Neural cell (in vitro differentiated cells): ENCODE results near the gene TANGO6. TPM values are rescaled to one million over a fixed set of nuclear protein-coding genes. Genes with fewer than 3 reads are reported as not detected.

ENCODE experiments used
- H2AFZ ChIP-seq: fragments of 200-600, 300-800 bp; sonication (generic), shearing (Covaris generic); 2 replicates; pipeline ENCODE4 v1.6.0; 2014; ENCODE audit warnings: low read depth, mild to moderate bottlenecking, antibody characterized with exemption, low read length, moderate library complexity
- H3F3A ChIP-seq: fragments of 200-600 bp; shearing (Covaris generic); 2 replicates; pipeline ENCODE4 v1.6.1; 2016; ENCODE audit warnings: mild to moderate bottlenecking, moderate library complexity, mixed read lengths, antibody characterized with exemption, low read length; ENCODE audit not compliant: insufficient read depth, poor library complexity, severe bottlenecking
- H3K27ac ChIP-seq: fragments of 200-600, 300-800 bp; sonication (generic), shearing (Covaris generic); 2 replicates; pipeline ENCODE4 v1.5.1; 2014; ENCODE audit warnings: mild to moderate bottlenecking, low read length, moderate library complexity
- H3K27me3 ChIP-seq: fragments of 300-800, 200-600 bp; sonication (generic), shearing (Covaris generic); 2 replicates; pipeline ENCODE4 v1.6.0; 2014; ENCODE audit warnings: mild to moderate bottlenecking, low read depth, low read length, moderate library complexity; ENCODE audit not compliant: insufficient read depth
- H3K36me3 ChIP-seq: fragments of 300-800, 200-600 bp; sonication (generic), shearing (Covaris generic); 2 replicates; pipeline ENCODE4 v1.5.1; 2014; ENCODE audit warnings: mild to moderate bottlenecking, antibody characterized with exemption, low read length, moderate library complexity; ENCODE audit not compliant: insufficient read depth
- H3K4me2 ChIP-seq: fragments of 300-800, 200-600 bp; sonication (generic), shearing (Covaris generic); 2 replicates; pipeline ENCODE4 v1.6.0; 2014; ENCODE audit warnings: mild to moderate bottlenecking, low read length
- H3K4me3 ChIP-seq: fragments of 300-800, 200-600 bp; sonication (generic), shearing (Covaris generic); 2 replicates; pipeline ENCODE4 v1.5.1; 2014; ENCODE audit warnings: mild to moderate bottlenecking, low read length, moderate library complexity
- H3K79me2 ChIP-seq: fragments of 200-600 bp; shearing (Covaris generic); replicated peaks from 2 replicates; pipeline ENCODE4 v1.6.0; 2014; ENCODE audit warnings: mild to moderate bottlenecking, low read length, moderate library complexity; ENCODE audit not compliant: insufficient read depth
- H3K9ac ChIP-seq: fragments of 300-800, 200-600 bp; sonication (generic), shearing (Covaris generic); 2 replicates; pipeline ENCODE4 v1.6.1; 2016; ENCODE audit warnings: mild to moderate bottlenecking, low read length, mixed read lengths
- H3K9me2 ChIP-seq: fragments of 200-600 bp; shearing (Covaris generic); 2 replicates; pipeline ENCODE4 v1.6.1; 2016; ENCODE audit warnings: mild to moderate bottlenecking, low read length, mixed read lengths; ENCODE audit not compliant: insufficient read depth
- H3K9me3 ChIP-seq: fragments of 200-600, 300-800 bp; sonication (generic), shearing (Covaris generic); 2 replicates; pipeline ENCODE4 v1.6.1; 2016; ENCODE audit warnings: mild to moderate bottlenecking, mixed run types, low read length, moderate library complexity, mixed read lengths
- H4K20me1 ChIP-seq: fragments of 200-600 bp; shearing (Covaris generic); 2 replicates; pipeline ENCODE4 v1.6.1; 2016; ENCODE audit warnings: mild to moderate bottlenecking, mixed run types; ENCODE audit not compliant: insufficient read depth
- CTCF ChIP-seq: fragments of 450-650 bp; IDR thresholded peaks from 2 replicates; pipeline ENCODE4 v1.5.1; 2014; ENCODE audit warnings: antibody characterized with exemption, mild to moderate bottlenecking, moderate library complexity; ENCODE audit not compliant: poor library complexity, severe bottlenecking
- EP300 ChIP-seq: fragments of 450-650 bp; conservative IDR thresholded peaks from 2 replicates; pipeline ENCODE4 v1.6.1; 2014; ENCODE audit warnings: antibody characterized with exemption, mild to moderate bottlenecking, moderate library complexity; ENCODE audit not compliant: poor library complexity, severe bottlenecking
- EZH2 ChIP-seq: fragments of 200-600, 300-800 bp; shearing (Covaris generic), sonication (generic); IDR thresholded peaks from 2 replicates; pipeline ENCODE4 v1.6.1; 2014; ENCODE audit warnings: antibody characterized with exemption, low read length, borderline replicate concordance, mild to moderate bottlenecking; ENCODE audit not compliant: insufficient read depth, poor library complexity, severe bottlenecking
- MXI1 ChIP-seq: fragments of 450-650 bp; conservative IDR thresholded peaks from 2 replicates; pipeline ENCODE4 v1.6.1; 2014; ENCODE audit warnings: antibody characterized with exemption, mild to moderate bottlenecking; ENCODE audit not compliant: poor library complexity, severe bottlenecking
- POLR2AphosphoS5 ChIP-seq: IDR thresholded peaks from 2 replicates; pipeline ENCODE4 v1.6.1; 2012
- RAD21 ChIP-seq: fragments of 450-650 bp; conservative IDR thresholded peaks from 2 replicates; pipeline ENCODE4 v1.6.1; 2014; ENCODE audit warnings: antibody characterized with exemption, mild to moderate bottlenecking, moderate library complexity
- REST ChIP-seq: IDR thresholded peaks from 2 replicates; pipeline ENCODE4 v1.6.1; 2012; ENCODE audit warnings: borderline replicate concordance
- SMC3 ChIP-seq: fragments of 450-650 bp; conservative IDR thresholded peaks from 2 replicates; pipeline ENCODE4 v1.6.1; 2014; ENCODE audit warnings: antibody characterized with exemption, mild to moderate bottlenecking, moderate library complexity; ENCODE audit not compliant: poor library complexity
- TAF1 ChIP-seq: IDR thresholded peaks from 2 replicates; pipeline ENCODE4 v1.6.1; 2012; ENCODE audit warnings: low read depth
- polyA plus RNA-seq: library from polyadenylated mRNA; depleted of rRNA; stranded (reverse); fragments of >200 nt; gene quantifications from 2 replicates; pipeline ENCODE4 v1.2.3, GENCODE V29; 2014

TANGO6 gene
- polyA plus RNA-seq, 1 donor from 2014 or later = 9.5 TPM

GRCh38 chr16:68909099-68909733, 65.9 kb downstream of the TANGO6 start:
- no peaks in the 10 kb centered on the region for H3K9me3 ChIP-seq
- peak overlapping the region; percentile 35 for H3K4me2 ChIP-seq
- no peaks in the 10 kb centered on the region for H3K79me2 ChIP-seq
- peak overlapping the region; percentile 96 for H3K27ac ChIP-seq
- H3K27me3 ChIP-seq = no peaks in the 10 kb centered on the region
- H3K4me3 ChIP-seq = peak overlapping the region; percentile 49
- TF ChIP-seq REST = no peak
- no peaks in the 10 kb centered on the region for H3K9me2 ChIP-seq
- H3K9ac ChIP-seq = peak overlapping the region; percentile 67
- H3K36me3 ChIP-seq = no peaks in the 10 kb centered on the region
- no peaks in the 10 kb centered on the region for H4K20me1 ChIP-seq
- no peak overlapping the region for H2AFZ ChIP-seq
- H3F3A ChIP-seq = peaks cover 16% of the 10 kb centered on the region

DNA sequence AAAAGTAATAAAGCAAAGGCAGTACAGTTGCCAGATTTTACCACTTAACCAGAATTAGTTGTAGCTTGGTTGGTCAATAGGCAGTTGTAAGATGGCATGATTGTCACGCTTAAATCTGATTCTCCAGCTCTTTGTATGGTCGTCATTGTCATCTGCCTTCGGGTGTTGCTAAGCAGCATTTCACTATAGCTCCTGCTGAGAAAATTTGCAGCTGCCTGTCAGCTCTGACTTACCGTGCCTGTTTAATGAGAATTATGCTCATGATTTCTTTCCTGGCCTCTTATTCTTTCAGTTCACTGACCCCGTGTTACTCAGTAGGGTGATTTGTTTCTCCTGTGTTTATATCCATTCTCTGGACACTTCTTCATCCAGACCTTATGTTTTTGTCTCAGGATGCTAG, 66.7 kb downstream of the TANGO6 start:
- Histone ChIP-seq H3K9me3 (no peaks in the 10 kb centered on the region), H3K4me2 (peak overlapping the region; percentile 35), H3K9ac (peak overlapping the region; percentile 67), H4K20me1 (no peaks in the 10 kb centered on the region), H3K36me3 (no peaks in the 10 kb centered on the region), H3K9me2 (no peaks in the 10 kb centered on the region), H3K27me3 (no peaks in the 10 kb centered on the region), H3F3A (peaks cover 16% of the 10 kb centered on the region), H2AFZ (peak overlapping the region; percentile 1), H3K4me3 (peak overlapping the region; percentile 49), H3K27ac (peak overlapping the region; percentile 96), H3K79me2 (no peaks in the 10 kb centered on the region)
- TF ChIP-seq MXI1 (no peak), TAF1 (no peak), POLR2AphosphoS5 (peak; percentile 85), SMC3 (no peak), EZH2 (no peak), EP300 (peak; percentile 96), CTCF (no peak), RAD21 (peak; percentile 40), REST (peak; percentile 87)
